Activated T-cell treated with anti-CD3 and anti-CD28 coated beads, Interleukin-2, amount 50 U/mL, for 48 hours (primary cell): Measurements from ENCODE around the gene GPR155.
"Not testable (repeated sequence)": the region's sequence is repeated elsewhere in the genome, so short reads cannot be mapped to it uniquely, and the experiment has no call there.

Experiments
- DNase-seq, 2 experiments: peaks; one replicate each; pipeline ENCODE4 v3.0.0-alpha.2; 2020

GPR155 gene

DNA sequence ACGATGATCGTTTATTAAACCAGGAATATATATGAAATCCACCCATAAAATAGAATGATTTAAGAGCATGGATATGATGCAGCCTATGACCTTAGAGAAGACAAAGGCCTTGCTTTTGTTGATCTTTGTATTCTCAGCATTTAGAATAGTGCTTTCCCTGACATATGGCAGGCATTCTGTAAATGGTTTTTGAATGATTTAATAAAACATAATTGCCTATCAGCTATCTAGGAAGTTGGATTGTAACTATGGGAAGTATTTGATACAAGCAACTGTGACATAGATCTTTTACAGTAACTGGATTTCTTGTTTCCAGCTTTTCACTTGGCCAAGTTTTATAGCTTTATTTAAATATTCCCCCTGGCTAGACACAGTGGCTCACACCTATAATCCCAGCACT, 5.1 kb upstream of the GPR155 start:
- DNase-seq, result no peak

DNA sequence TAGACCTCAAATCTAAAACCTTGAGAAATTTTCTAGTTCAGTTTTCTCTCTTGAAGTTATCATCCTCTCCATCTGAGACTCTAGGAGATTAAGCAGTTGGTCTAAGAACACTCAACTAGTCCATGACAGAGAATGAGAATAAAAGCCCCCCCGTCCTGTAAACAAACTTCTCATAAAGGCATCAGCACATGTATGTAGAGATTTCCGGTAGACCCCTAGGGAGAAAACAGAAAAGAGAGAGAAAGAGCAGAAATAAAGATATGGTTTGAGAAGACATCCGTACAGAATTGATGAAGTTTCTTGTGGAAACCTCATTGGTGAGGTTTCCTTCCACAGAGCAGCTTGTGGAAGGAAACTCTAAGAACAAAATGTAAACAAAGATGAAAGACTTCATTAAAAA, 3.2 kb upstream of the GPR155 start:
- DNase-seq, result no peak

DNA sequence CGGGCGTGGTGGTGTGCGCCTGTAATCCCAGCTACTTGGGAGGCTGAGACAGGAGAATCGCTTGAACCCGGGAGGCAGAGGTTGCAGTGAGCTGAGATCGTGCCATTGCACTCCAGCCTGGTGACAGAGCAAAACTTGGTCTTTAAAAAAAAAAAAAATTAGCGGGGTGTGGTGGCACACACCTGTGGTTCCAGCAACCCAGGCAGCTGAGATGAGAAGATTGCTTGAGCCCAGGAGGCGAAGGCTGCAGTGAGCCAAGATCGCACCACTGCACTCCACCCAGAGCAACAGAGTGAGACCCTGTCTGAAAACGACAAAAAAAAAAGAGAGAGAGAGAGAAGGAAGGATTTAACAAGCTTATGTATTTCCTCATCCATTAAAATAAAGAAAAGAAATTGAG, 2.7 kb upstream of the GPR155 start:
- DNase-seq, result not testable (repeated sequence)

DNA sequence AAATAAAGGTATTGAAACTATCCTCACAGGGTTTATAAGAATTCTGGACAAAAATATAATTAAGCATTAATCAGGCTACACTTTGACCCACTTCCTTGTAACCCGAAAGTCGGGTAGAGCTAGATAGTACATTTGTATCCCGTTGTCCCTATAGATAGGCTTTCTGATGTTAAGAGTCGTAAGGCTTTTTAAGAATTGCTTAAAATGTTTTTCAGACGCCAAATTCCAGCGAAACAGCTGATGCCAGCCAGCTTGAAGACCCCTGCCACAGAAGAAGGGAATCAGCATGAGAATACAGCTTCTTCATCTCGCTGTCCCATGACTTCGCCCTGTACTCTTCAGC, 962 bp upstream of the GPR155 start:
- DNase-seq, result no peak

DNA sequence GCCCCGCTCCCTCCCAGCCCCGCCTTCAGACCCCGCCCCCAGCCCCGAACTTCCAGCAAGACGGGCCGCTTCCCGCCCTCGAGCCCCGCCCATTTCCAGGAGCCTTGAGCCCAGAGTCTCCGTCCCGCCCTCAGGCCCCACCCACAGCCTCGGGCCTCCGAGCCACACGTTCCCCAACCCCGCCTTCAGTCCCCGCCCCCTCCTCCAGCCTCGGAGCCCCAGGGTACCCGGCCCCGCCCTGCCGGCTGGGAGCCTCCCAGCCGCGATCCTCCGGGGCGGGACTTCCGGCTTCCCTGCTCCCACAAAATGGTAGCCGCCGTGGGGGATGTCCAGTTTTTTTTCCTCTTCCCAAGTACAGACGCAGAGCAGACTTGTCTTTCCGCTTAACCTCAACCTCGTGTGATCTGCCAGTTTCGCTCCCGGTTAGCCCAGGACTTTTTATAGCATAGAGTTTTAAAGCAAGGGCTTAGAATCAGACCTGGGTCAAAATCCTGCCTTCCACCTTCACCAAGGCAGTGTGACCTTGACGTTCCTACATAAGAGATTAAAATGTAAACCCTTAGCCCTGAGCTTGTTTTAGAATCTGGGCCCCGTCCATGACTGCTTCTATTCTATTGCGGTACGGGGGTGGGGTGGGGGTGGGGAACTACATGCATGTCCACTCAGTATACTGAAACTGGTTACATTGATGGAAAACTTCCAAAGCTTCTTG, 435 bp upstream of the GPR155 start:
- DNase-seq, result peak; percentile 99

DNA sequence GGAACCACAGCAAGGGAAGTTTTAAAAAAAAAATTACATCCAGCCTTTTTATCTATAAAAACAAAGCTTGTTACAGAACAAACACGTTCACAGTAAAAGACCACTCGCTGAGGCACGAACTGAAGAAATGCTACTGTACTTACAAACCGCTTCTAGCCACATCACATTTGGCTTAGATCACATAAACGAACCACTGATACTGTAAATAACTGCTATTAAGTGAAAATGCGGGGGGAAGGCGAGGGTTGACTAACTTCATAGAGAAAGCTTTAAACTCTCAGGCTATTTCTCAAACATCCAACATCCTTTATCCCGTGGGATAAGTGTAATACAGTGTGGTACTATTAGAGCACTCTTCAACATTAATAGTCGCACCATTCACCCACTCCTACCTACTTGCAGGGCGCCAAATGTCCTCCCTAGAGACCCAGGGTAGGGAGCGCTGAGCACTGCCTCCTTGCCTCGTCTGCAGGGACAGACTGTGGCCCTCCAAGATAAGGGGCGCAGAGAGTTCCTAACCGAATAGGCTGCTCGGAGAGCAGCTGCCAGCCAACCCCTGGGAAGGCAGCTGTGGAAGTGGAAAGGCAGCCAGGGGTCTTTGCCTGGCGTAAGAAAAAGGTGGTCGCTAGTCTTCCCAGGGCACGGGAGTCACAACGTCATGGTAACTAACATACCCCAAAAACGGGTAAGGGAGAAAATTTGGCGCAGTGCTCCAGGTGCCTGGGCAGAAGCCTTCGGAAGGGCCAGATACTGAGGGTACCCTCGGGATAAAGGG, 854 bp downstream of the GPR155 start:
- peak; percentile 58 to 61 for DNase-seq

DNA sequence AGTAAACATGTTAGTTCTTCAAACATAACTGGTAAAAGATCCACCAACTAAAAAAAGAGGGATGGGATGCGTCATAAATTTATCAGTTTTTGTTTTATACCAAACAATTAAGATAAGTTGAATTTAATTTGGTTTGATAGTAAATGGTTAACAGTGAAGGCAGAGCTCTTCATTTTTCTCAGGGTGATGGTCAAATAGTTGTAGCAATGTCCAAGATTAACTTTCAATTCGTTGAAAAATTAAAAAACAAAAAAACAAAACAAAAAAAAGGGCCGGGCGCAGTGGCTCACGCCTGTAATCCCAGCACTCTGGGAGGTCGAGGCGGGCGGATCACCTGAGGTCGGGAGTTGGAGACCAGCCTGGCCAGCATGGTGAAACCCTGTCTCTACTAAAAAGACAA, 1.8 kb downstream of the GPR155 start:
- not testable (repeated sequence) for DNase-seq

DNA sequence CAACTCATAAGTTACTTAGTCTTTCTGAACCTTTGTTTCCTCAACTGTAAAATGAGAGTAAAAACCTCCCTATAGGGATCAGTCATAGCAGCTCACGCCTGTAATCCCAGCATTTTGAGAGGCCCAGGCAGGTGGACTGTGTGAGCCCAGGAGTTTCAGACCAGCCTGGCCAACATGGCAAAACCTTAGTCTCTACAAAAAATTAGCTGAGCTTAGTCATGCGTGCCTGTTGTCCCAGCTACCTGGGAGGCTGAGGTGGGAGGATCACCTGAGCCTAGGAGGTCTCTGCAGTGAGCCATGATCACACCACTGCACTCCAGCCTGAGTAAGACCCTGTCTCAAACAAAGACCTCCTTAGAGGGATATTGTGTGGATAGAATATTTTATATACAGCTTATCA, 2.3 kb downstream of the GPR155 start:
- DNase-seq, result no peak

DNA sequence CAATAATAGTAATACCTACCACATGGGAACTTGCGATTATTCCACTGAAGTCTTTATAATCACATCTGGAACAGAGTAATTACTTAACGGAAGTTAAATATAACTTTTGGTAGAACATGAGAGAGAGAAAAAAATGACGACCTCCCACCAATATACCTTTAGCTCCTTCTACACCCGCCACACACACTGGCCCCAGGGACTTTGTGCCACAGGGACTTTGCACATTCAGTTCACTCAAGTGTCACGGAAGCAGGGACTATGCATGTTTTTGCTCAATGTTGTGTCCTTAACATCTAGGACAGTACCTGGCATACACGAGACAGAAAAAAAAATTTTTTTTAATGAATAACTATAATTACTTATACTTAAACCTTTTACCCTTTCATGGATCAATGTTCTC, 4.0 kb downstream of the GPR155 start:
- no peak for DNase-seq

DNA sequence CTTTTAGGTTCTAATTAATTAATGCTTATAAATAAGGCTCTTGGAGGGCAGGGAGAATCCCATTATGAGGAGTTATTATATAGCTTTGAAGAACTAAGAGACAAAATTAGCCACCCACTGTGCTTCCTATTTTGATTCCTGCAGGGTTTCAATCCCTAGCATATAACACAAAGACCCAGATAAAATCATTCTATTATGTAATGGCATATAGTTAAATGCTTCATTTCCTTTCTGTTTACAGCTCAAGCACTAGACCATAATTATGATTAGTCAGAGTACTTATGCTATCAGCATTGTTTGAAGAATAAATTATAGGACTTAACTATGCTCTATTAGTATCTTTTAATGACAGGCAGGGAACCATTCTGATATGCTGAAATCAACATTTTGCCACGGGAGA, 9.1 kb downstream of the GPR155 start:
- DNase-seq, result no peak

DNA sequence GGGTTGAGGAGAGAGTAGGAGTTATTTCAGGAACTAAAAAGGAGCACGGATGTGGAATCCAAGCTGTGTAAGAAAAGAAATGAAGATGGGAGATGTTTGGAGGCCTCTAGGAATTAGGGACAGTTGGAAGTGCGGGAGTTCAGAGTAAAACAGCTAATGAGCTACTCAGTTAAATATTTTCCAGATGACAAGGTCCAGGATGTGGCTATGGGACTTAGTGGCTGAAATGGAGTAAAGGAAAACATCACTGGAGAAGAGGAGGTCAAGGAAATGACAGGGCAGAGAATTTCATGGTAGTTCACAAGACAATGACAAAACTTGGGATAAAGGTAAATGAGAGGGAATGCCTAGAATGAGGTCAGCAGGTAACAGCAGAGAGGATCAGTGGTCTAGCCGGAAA, 13.0 kb downstream of the GPR155 start:
- no peak for DNase-seq

DNA sequence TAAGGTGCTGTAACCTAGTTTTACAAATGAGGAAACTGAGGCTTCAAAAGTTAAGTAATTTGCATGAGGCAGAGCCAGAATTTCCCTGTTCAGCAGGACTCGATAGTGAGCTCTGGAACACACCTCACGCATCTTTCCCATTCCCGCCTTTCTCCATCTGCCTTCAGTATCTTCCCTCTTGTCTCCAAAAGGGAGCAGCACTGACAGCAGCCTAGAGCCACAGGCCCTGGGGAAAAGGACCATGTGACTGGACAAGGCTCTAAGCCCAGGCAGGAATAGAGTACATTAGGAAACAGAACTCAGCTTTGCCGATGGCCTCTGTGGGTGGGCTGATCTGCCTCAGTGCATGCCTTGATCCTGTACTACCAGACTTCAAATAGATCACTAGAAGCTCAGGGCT, 21.5 kb downstream of the GPR155 start:
- no peak for DNase-seq

DNA sequence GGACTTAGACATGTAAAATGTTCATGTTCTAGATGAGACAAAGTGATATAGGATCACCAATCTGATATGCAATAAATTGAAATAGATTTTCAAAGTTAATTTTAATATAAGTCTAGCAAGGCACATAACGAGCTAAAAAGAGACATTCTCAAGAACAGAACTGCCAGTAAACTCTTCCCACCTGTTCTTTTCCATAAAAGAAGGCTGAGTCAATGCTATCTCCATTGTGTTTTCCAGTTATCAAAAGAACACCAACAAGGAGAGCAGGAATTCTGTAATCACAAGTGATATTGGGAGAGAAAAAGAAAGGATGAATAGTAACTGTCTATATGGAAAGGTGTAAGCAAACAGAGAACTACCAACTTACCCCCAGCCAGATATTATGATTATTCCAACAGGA, 25.6 kb downstream of the GPR155 start:
- no peak for DNase-seq

DNA sequence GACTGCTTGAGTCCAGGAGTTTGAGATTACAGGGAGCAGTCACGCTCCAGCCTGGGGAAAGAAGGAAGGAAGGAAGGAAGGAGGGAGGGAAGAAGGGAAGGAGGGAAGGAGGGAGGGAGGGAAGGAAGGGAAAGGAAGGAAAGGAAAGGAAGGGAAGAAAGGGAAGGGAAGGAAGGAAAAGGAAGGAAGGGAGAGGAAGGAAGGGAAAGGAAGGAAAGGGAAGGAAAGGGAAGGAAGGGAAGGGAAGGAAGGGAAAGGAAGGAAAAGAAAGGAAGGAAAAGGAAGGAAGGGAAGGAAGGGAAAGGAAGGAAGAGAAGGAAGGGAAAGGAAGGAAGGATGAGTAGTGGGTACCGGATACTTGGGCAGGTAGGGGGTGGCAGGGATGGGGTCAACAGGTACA, 32.3 kb downstream of the GPR155 start:
- DNase-seq, result no peak

DNA sequence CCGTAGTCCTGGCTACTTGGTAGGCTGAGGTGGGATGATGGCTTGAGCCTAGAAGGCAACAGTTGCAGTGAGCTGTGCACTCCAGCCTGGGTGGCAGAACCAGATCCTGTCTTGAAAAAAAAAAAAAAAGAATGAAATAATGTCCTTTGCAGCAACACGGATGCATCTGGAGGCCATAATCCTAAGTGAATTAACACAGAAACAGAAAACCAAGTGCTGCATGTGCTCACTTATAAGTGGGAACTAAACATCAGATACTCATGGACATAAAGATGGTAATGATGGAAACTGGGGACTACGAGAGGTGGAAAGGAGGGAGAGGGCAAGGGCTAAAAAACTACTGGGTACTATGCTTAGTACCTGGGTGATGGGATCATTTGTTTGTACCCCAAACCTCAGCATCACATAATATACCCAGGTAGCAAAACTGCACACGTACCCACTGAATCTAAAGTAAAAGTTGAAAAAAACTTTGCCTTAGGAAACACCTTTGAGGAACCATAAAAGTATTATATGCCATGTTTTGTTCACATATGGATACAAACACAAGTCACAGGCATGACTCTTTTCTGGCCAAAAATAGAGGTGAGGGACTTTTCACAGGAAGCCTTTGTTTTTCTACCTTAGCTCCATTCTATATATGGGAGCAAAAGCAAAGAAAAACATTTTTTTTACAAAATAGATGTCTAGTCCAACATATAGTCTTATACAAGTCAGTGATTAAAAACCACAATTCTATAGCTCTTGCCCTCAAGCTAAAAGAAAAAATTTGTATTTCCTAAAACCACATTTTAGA, 36.6 kb downstream of the GPR155 start:
- DNase-seq, result no peak

DNA sequence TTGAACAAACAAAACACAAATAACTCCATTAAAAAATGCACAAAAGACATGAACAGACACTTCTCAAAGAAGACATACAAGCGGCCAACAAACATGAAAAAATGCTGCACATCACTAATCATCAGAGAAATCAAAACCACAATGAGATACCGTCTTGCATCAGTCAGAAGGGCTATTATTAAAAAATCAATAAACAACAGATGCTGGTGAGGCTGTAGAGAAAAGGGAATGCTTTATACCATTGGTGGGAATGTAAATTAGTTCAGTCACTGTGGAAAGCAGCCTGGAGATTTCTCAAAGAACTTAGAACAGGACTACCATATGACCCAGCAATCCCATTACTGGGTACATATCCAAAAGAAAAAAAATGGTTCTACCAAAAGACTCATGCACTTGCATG, 37.8 kb downstream of the GPR155 start:
- DNase-seq, result no peak

DNA sequence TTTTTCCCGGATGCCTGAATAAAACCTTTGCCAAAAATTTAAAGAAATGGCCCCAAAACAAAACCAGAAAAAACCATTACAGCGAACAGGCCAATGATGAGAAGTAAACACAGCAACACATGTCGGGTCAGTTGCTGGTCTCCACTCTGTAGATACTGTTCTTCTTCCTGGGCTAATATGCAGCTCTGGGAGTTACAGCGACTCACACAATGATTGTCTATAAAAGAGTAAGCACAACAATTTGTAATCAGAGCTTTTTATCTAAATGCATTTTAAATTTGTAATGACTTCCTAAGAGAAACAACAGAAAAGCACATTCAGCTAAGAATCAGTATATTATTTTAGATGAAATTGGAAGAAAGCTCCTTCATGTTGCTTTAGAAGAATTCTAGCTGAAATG, 40.3 kb downstream of the GPR155 start:
- DNase-seq, result no peak

DNA sequence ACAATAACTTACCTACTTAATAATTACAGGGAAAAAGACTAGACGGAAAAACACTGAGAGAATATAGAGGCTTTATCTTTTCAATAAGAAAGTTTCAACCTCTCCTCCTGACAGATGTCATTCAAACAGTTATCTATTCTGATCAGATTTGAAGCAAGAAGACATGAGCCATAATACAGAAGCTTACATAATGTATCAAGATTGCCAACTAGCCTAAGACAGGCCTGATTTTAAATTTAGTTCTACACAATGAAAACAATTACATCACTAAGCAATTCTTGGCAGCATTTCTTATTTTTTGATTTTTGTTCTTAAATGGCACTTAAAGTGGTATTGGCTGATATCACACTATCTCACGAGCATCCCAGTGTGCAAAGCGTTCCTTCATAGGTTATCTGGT, 41.6 kb downstream of the GPR155 start:
- DNase-seq, result no peak

DNA sequence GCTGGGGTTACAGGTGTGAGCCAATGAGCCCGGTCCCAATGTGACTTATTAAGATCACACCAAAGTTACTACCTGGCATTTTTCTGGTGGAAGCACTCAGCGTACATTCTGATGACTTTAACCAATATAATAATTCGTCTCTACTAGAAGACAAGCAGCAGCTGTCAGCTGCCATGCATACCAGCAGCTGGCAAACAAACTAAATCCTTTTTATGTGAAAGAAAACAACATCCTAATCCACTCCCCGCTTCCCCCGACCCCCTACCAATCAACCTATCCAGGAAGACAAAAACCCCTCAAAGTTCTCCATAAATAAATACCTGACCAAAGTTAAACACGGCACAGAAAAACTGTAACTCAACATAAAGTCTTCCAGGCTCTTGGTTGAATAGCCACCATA, 42.1 kb downstream of the GPR155 start:
- DNase-seq, result no peak

DNA sequence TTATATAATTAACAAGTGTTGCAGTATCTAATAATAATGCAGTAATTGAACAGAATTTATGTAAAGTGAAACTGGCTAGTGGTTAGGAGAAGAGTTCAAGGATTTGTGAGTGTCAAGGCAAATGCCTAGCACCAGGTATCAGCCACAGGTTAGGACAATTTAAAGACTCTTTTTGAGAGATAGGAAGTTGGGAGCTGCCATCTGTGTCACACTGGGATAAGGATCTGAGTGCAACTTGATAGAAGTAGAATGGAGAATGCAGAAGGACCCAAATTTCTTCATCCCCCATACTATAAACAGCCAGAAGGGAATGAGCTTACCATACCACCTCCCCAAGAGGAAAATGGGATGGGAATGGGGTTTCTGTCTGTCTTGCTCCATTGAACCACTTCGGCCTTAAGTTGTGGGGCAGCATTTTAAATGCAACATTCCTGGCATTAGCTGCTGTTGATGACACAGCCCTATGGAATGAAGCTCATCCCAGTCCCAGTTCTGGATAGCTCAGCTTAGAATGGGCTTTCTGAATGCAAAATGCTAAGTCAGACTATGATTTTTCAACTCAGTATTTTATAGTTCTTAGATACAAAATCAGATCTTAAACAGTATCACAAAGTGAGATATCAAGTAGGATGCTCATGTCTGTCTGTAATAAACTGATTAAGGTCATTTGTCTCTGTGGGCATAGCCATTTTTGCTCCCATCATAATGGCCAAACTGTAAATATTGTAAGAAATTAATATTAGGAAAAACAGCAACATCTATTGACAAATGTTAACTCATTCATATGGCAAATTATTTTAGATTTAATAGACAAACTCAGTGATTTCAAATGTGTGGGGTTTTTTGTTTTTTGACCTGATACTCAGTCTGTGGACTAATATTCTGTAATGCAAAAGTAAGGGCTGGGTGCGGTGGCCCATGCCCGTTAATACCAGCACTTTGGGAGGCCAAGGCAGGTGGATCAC, 44.0 kb downstream of the GPR155 start:
- no peak for DNase-seq

DNA sequence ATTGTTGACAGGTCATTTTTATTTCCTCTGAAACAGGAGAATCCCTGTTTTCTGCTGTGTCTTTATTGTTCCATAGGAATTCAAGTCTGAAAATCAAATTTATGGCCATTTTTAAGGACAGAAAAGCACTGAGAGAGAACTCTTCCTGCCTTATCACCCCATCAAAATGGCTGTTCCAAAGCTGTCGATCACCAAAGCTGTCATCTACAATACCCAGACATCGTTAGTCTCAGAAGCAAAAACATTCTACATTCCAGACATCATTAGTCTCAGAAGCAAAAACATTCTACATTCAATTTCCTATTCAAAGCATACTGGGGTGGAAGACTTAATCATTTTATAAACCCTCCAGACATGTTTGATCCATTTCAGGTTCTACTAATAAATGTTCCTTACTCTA, 46.9 kb downstream of the GPR155 start:
- no peak for DNase-seq

DNA sequence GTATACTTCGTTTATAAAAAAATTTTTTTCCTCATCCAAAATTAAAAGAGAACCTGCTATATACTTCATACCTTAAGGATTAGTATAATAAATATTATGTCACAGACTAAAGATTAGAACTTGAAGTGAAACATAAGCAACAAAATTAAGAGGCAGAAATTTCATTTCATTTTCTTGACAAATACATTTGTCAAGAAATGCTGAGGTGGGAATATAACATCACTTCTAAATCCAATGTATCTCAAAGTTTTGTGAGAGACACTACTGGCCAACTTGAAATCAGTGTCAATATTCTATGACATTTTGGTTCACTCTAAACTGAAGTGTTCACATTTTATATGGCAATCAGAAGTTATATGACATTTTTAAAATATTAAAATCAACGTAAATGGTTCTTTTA, 47.5 kb downstream of the GPR155 start:
- no peak for DNase-seq
